HepG2 (cell line): ENCODE data around the gene HLA-DRB1. TPM values are rescaled to one million over a fixed set of nuclear protein-coding genes. Genes with fewer than 3 reads are reported as not detected.

Source experiments
- ATAC-seq: fragments of 200-7000 bp; cut with Tn5 transposase; 3 replicates; pipeline ENCODE4 v1.9.1; 2020; ENCODE audit warnings: mild to moderate bottlenecking, moderate library complexity
- BruUV-seq: library from RNA; stranded (reverse); fragments of 400-500 nt; replicated peaks from 2 replicates; lab custom pipeline; 2021; lab: Mats Ljungman, UMichigan
- CTCF ChIA-PET: fragments of 300-600 bp; formaldehyde crosslinking; extraction: SDS; loops from one replicate; lab custom pipeline; 2021; ENCODE audit warnings: low total read pairs, inconsistent platforms, low intra/inter-chr PET ratio; lab: Yijun Ruan, JAX
- POLR2A ChIA-PET: fragments of 350-600 bp; sonication (Branson Sonifier 250); formaldehyde crosslinking; loops from one replicate; lab custom pipeline; 2020; ENCODE audit warnings: antibody characterized with exemption, inconsistent platforms; lab: Yijun Ruan, JAX
- DNase-seq: peaks from one replicate; pipeline ENCODE4 v3.0.0-alpha.2; 2015; ENCODE audit warnings: low spot score
- FAIRE-seq: peaks from 3 replicates; lab custom pipeline; 2011; peaks lifted over from hg19 to GRCh38; lab: Jason Lieb, UNC
- H2AFZ ChIP-seq: one replicate; pipeline ENCODE4 v1.6.1; 2011; ENCODE audit warnings: low read length, inconsistent platforms
- H3K27ac ChIP-seq: fragments of 300-600 bp; 3 replicates; pipeline ENCODE4 v1.8.0; 2011; ENCODE audit warnings: mixed run types, mild to moderate bottlenecking, mixed read lengths, low read length, inconsistent platforms; ENCODE audit not compliant: insufficient read depth; ENCODE audit errors: extremely low read length
- H3K27me3 ChIP-seq, 2 experiments: fragments of 200-600 bp in 1 of 2; 2 replicates in 1 of 2; 3 replicates in 1 of 2; pipeline versions ENCODE4 v1.6.0 to v1.8.0; 2011; ENCODE audit warnings: low read length in 2 of 2, mild to moderate bottlenecking in 2 of 2, moderate library complexity in 2 of 2, inconsistent platforms in 1 of 2; ENCODE audit not compliant: insufficient read depth in 2 of 2, control insufficient read depth in 1 of 2
- H3K36me3 ChIP-seq, 2 experiments: fragments of 200-600 bp in 1 of 2; replicated peaks in 1 of 2; 2 replicates in 1 of 2; 3 replicates in 1 of 2; pipeline versions ENCODE4 v1.5.1 to v1.8.0; 2011; ENCODE audit warnings: low read length in 2 of 2, inconsistent platforms in 1 of 2; ENCODE audit not compliant: insufficient read depth in 2 of 2, control insufficient read depth in 1 of 2
- H3K4me1 ChIP-seq: 2 replicates; pipeline ENCODE4 v1.5.1; 2012; ENCODE audit warnings: low read length, inconsistent platforms; ENCODE audit not compliant: insufficient read depth
- H3K4me2 ChIP-seq: 2 replicates; pipeline ENCODE4 v1.6.0; 2011; ENCODE audit warnings: low read depth, low read length, inconsistent platforms
- H3K4me3 ChIP-seq, 3 experiments: fragments of 200-600 bp in 1 of 3; sonication (generic), shearing (Covaris generic) in 1 of 3; replicated peaks in 1 of 3; 2 replicates each; pipeline ENCODE4 v1.5.1; 2011 to 2016; ENCODE audit warnings: low read length in 3 of 3, inconsistent platforms in 2 of 3, low read depth in 2 of 3, mild to moderate bottlenecking in 2 of 3, control low read depth in 1 of 3, mixed read lengths in 1 of 3; ENCODE audit not compliant: insufficient read depth in 1 of 3
- H3K79me2 ChIP-seq: one replicate; pipeline ENCODE4 v1.6.1; 2011; ENCODE audit warnings: low read length, inconsistent platforms; ENCODE audit not compliant: insufficient read depth
- H3K9ac ChIP-seq: 2 replicates; pipeline ENCODE4 v1.6.0; 2011; ENCODE audit warnings: mild to moderate bottlenecking, low read depth, low read length, inconsistent platforms; ENCODE audit not compliant: insufficient read depth
- H3K9me3 ChIP-seq: 2 replicates; pipeline ENCODE4 v1.5.1; 2012; ENCODE audit warnings: mild to moderate bottlenecking, low read length
- H4K20me1 ChIP-seq: 2 replicates; pipeline ENCODE4 v1.6.0; 2011; ENCODE audit warnings: inconsistent platforms, mild to moderate bottlenecking, low read length, moderate library complexity; ENCODE audit not compliant: insufficient read depth
- CSRNP2 ChIP-seq: sonication (generic); formaldehyde crosslinking; conservative IDR thresholded peaks from 2 replicates; pipeline ENCODE4 v1.8.0; 2022; ENCODE audit warnings: low read depth, missing genetic modification reagents
- RARA ChIP-seq: IDR thresholded peaks from 2 replicates; pipeline ENCODE4 v1.6.1; 2016; ENCODE audit warnings: missing genetic modification reagents, missing compliant biosample characterization
- STAG1 ChIP-seq: sonication (generic); formaldehyde crosslinking; IDR thresholded peaks from 2 replicates; pipeline ENCODE4 v1.4.0; 2020; ENCODE audit warnings: missing genetic modification reagents
- THAP8 ChIP-seq: sonication (generic); formaldehyde crosslinking; IDR thresholded peaks from 2 replicates; pipeline ENCODE4 v1.5.1; 2020; ENCODE audit warnings: missing genetic modification reagents, mild to moderate bottlenecking, borderline replicate concordance
- ZNF407 ChIP-seq: sonication (generic); formaldehyde crosslinking; IDR thresholded peaks from one replicate; pipeline ENCODE4 v1.5.1; 2020; ENCODE audit warnings: mild to moderate bottlenecking, missing genetic modification reagents; ENCODE audit errors: not compliant biosample characterization
- WGBS: methylation state at CpG from one replicate; pipeline ENCODE4 v1.1.6; 2017; ENCODE audit warnings: low lambda C conversion rate; 5-methylcytosine and 5-hydroxymethylcytosine counted together
- in situ Hi-C: cut with HindIII; loops from 2 replicates; pipeline ENCODE4 v1.10.0; 2017; ENCODE audit warnings: low pct_unique_long_range_greater_than_20kb; ENCODE audit not compliant: extremely low pct_ligation_motif_present
- intact Hi-C: fragments of 100-400 bp; cut with micrococcal nuclease; formaldehyde crosslinking; loops from one replicate; pipeline ENCODE4 v1.10.0; 2022; ENCODE audit not compliant: unreplicated experiment
- polyA plus RNA-seq, 8 experiments: library from polyadenylated mRNA; depleted of rRNA in 3 of 8; stranded (reverse) in 7 of 8; unstranded in 1 of 8; fragments of >200 nt; fragmentation: Illumina TruSeq in 4 of 8; extraction: Trizol in 4 of 8; gene quantifications; 2 replicates each; pipeline versions ENCODE4 v1.2.1 to v1.2.3, GENCODE V29; 2011 to 2016; ENCODE audit warnings: low read depth in 4 of 8, missing spikeins in 1 of 8, mixed read lengths in 1 of 8; ENCODE audit not compliant: insufficient read depth in 1 of 8
- total RNA-seq, 5 experiments: library from RNA; depleted of rRNA; stranded (reverse); fragments of >200 nt; fragmentation: Illumina TruSeq; extraction: Trizol; gene quantifications; 2 replicates each; pipeline ENCODE4 v1.2.3, GENCODE V29; 2016; ENCODE audit warnings: low read depth in 1 of 5

HLA-DRB1 gene
- total and polyA plus RNA-seq, 2 of the 13 experiments (the other 11 are each of a cell fraction or from before 2014, with no cell fraction given) = 0.09 TPM; not detected in 1

- TF ChIP-seq THAP8 (CRISPR knock-in tag) = no peak
- no peak for TF ChIP-seq ZNF407 (CRISPR knock-in tag)
- no peak for TF ChIP-seq STAG1 (CRISPR knock-in tag)
Observed at GRCh38 chr6:32608362-32608761, 18.7 kb upstream of the HLA-DRB1 start (continued).

- no peak overlapping the region for H2AFZ ChIP-seq
- TF ChIP-seq CSRNP2 (CRISPR knock-in tag) (no peak), RARA (CRISPR knock-in tag) (no peak)
- TF ChIP-seq, all 625 proteins: peak for 0
- WGBS = 0% methylated on average over 2 of the region's 2 CpGs
- Histone ChIP-seq H3K36me3 (no peaks in the 10 kb centered on the region), H3K9ac (no peak overlapping the region), H3K4me1 (no peaks in the 10 kb centered on the region), H3K9me3 (no peaks in the 10 kb centered on the region), H3K27me3 (0 out of 5 replicates have a peak, but pooled peaks cover 1 to 4% of the 10 kb centered on the region in 2 experiments), H3K27ac (no peak overlapping the region), H4K20me1 (no peaks in the 10 kb centered on the region), H3K79me2 (no peaks in the 10 kb centered on the region), H3K4me2 (no peak overlapping the region), H3K4me3 (no peak overlapping the region)
- ATAC-seq (no peak), FAIRE-seq (no peak), DNase-seq (no peak)
- BruUV-seq = no TSS peak
- ChIA-PET POLR2A (no interaction called here), CTCF (no interaction called here)
- in situ Hi-C loops (no loop called here), intact Hi-C loops (no loop called here)
Observed at GRCh38 chr6:32607988-32608298, 18.3 kb upstream of the HLA-DRB1 start.
